ENCODE data around the gene FBXL22. TPM values are rescaled to one million over a fixed set of nuclear protein-coding genes. Genes with fewer than 3 reads are reported as not detected.

The FBXL22 gene
- under 1 TPM in 4 of 6 experiments, not detected in 2; 0.26 to 0.56 (median 0.44) TPM for total RNA-seq
- long read RNA-seq, partial matches to known transcripts: 0 of 1 reads
- long read RNA-seq, other reads (novel, unspliced or antisense): 1 of 1 reads

- intact Hi-C loops (cut with DNase I): no loop called here
- no peak within 1 kb of the TSS for H3K27ac ChIP-seq
- DNase-seq (no peak), ATAC-seq (no peak)
- H3K9me3 ChIP-seq: no peaks in the 10 kb centered on the region
- WGBS (ENCODE audit: insufficient coverage, low coverage, low lambda C conversion rate, missing lambda C conversion rate): 69% methylated on average over 3 of the region's 23 CpGs
- no peak for TF ChIP-seq CTCF (IDR thresholded peaks at IDR 0.05)
- TF ChIP-seq POLR2A (IDR thresholded peaks at IDR 0.05): no peak
- peaks cover 0 to 16% (median 1%) of the 10 kb centered on the region in 4 donors for H3K36me3 ChIP-seq
- H3K4me3 ChIP-seq: no peak within 1 kb of the TSS
- H3K4me1 ChIP-seq: peaks cover 0 to 10% (median 0%) of the 10 kb centered on the region in 4 donors
- no peaks in the 10 kb centered on the region for H3K27me3 ChIP-seq
These were observed at the start of gene FBXL22 for GRCh38 chr15:63597038-63597790. Gene FBXL22 (plus strand): TSS chr15:63597387. CDS start chr15:63597393, 6 bp downstream.

- no peak overlapping the region for H3K27ac ChIP-seq
- TF ChIP-seq POLR2A (IDR thresholded peaks at IDR 0.05) (no peak), CTCF (IDR thresholded peaks at IDR 0.05) (no peak)
- DNase-seq (no peak), ATAC-seq (peak; percentile 31 to 59 (median 48))
- 0% methylated on average over 1 of the region's 1 CpG for WGBS (ENCODE audit: insufficient coverage, low coverage, low lambda C conversion rate, missing lambda C conversion rate)
- no peaks in the 10 kb centered on the region for H3K9me3 ChIP-seq
- no peaks in the 10 kb centered on the region for H3K27me3 ChIP-seq
- intact Hi-C loops (cut with DNase I): no loop called here
- H3K4me3 ChIP-seq: no peak overlapping the region
- peaks cover 0 to 24% (median 7%) of the 10 kb centered on the region in 4 donors for H3K4me1 ChIP-seq
- H3K36me3 ChIP-seq: no peaks in the 10 kb centered on the region
These were observed 45.8 kb upstream of the FBXL22 start for GRCh38 chr15:63551400-63551799.

- Histone ChIP-seq H3K9me3 (no peaks in the 10 kb centered on the region), H3K36me3 (peaks cover 0 to 6% (median 0%) of the 10 kb centered on the region in 4 donors), H3K27ac (peak overlapping the region; percentile 24 to 34 (median 30)), H3K4me3 (peak overlapping the region in 1 of 3 donors; percentile 2), H3K4me1 (peaks cover 0 to 24% (median 7%) of the 10 kb centered on the region in 4 donors), H3K27me3 (no peaks in the 10 kb centered on the region)
- WGBS (ENCODE audit: insufficient coverage, low coverage, low lambda C conversion rate, missing lambda C conversion rate): 1% methylated on average over 3 of the region's 3 CpGs
- intact Hi-C loops (cut with DNase I): no loop called here
- TF ChIP-seq CTCF (IDR thresholded peaks at IDR 0.05): no peak
- no peak for TF ChIP-seq POLR2A (IDR thresholded peaks at IDR 0.05)
- ATAC-seq (peak; percentile 83 to 94 (median 88)), DNase-seq (no peak)
These were observed 43.8 kb upstream of the FBXL22 start for GRCh38 chr15:63553388-63553791.

- Histone ChIP-seq H3K9me3 (no peaks in the 10 kb centered on the region), H3K4me3 (no peak overlapping the region), H3K36me3 (peaks cover 0 to 14% (median 0%) of the 10 kb centered on the region in 4 donors), H3K4me1 (peaks cover 0 to 24% (median 7%) of the 10 kb centered on the region in 4 donors), H3K27me3 (no peaks in the 10 kb centered on the region), H3K27ac (no peak overlapping the region)
- WGBS (ENCODE audit: insufficient coverage, low coverage, low lambda C conversion rate, missing lambda C conversion rate): 79% methylated on average over 2 of the region's 2 CpGs
- intact Hi-C loops (cut with DNase I): no loop called here
- DNase-seq: no peak
- no peak for ATAC-seq
- TF ChIP-seq POLR2A (IDR thresholded peaks at IDR 0.05) (no peak), CTCF (IDR thresholded peaks at IDR 0.05) (no peak)
These were observed 42.8 kb upstream of the FBXL22 start for GRCh38 chr15:63554337-63554927.

Measured in right lobe of liver (tissue), 6 donors.